ENCODE data around the gene ARF3.

The ARF3 gene

DNA sequence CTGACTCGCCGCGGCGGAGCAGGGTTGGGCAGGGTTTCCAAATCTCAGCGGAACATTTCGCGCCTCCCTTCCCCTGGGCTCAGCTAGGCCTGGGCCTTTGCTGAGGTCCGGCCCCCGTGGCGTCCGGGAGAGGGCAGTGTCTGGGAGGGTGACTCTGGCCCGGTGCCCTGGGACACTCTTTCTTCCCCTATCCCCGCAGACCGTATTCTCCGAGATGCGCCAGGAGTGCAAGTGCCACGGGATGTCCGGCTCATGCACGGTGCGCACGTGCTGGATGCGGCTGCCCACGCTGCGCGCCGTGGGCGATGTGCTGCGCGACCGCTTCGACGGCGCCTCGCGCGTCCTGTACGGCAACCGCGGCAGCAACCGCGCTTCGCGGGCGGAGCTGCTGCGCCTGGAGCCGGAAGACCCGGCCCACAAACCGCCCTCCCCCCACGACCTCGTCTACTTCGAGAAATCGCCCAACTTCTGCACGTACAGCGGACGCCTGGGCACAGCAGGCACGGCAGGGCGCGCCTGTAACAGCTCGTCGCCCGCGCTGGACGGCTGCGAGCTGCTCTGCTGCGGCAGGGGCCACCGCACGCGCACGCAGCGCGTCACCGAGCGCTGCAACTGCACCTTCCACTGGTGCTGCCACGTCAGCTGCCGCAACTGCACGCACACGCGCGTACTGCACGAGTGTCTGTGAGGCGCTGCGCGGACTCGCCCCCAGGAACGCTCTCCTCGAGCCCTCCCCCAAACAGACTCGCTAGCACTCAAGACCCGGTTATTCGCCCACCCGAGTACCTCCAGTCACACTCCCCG lies 23.9 kb upstream of the ARF3 start:
- DNase-seq = peak; percentile 30 to 49

DNA sequence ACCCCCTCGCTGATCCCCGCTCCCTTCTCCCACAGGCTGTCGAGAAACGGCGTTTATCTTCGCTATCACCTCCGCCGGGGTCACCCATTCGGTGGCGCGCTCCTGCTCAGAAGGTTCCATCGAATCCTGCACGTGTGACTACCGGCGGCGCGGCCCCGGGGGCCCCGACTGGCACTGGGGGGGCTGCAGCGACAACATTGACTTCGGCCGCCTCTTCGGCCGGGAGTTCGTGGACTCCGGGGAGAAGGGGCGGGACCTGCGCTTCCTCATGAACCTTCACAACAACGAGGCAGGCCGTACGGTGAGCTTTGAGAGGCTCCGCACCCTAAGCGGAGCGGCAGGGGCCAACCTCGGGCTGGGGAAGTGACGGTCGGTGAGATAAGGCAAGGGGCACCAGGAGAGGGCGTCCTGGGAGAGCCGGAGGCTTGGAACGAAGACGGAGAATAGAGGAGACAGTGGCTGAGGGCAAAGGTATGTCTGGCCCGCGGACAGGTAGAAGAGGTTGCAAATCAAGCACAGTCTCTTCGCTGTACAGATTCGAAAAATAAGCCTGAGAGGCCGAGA lies 23.2 kb upstream of the ARF3 start:
- DNase-seq = no peak

DNA sequence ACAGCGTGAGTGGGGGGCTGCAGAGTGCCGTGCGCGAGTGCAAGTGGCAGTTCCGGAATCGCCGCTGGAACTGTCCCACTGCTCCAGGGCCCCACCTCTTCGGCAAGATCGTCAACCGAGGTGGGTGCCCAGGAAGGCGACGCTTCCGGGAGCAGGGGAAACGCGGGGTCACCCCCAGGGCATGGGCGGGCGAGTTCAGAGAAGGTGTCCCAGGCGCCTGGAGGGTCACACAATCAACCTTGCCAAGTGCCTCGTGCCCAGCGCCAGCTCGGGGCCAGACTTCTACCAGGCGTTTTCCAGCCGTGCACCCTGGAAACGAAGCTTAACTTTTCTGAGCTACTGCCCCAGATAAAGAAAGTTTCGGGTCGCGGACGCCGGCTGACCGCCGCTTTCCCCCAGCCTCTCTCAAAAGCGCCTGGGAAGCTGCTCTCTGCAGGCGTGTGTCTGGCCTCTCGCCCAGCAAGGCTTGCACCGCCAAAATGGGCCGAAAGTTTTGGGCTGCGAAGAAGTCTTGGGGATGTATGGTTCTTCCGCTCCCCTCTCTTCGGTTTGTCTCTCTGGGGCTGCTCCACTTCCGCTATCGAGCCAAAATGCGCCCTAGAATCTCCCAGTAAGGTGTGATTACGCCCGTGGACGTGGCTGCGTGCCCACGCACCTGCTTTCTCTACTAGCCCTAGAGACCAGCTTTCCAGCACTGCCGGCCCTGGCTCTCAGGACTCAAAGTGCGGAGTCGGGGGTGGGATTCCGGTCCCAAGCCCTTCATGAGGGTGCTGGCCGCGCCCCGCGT lies 22.5 kb upstream of the ARF3 start:
- DNase-seq = no peak

DNA sequence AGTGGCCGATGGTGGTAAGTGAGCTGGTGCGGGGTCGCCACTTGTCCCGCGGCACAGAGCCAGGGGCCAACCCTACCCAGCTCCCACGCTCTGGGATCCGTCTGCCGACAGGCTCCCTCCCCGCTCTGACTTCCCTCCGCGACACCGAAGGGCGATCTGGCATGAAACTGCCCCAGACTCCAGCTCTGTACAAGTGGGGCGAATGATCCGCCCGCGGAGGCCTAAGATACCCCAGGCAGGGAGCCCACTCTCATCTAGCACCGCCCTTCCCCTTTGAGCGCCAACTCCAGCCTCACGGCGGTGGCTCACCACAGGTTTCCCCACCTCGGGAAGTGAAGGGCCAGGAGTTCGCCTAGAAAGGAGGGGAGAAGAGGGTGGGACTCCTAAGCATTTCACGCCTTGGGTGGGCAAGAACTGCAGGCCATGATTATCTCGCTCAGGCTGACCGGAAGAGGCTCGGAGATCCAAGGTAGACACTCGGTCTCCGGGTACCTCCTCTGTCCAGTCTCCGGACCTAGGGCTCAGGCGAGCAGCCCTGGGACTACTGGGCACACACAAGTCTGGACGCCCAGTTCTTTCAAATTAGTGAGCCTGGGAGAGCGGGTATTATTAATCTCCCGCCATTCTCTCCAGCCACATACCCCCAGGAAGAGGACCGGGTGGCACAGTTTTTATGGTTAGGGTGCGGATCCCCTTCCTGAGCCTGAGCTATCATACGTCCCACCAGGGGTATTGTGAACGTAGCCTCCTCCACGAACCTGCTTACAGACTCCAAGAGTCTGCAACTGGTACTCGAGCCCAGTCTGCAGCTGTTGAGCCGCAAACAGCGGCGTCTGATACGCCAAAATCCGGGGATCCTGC lies 21.7 kb upstream of the ARF3 start:
- no peak for DNase-seq

DNA sequence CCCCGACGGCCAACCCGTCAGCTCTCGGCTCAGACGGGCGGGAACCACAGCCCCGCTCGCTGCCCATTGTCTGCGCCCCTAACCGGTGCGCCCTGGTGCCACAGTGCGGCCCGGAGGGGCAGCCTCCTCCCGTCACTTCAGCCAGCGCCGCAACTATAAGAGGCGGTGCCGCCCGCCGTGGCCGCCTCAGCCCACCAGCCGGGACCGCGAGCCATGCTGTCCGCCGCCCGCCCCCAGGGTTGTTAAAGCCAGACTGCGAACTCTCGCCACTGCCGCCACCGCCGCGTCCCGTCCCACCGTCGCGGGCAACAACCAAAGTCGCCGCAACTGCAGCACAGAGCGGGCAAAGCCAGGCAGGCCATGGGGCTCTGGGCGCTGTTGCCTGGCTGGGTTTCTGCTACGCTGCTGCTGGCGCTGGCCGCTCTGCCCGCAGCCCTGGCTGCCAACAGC lies 21.0 kb upstream of the ARF3 start, which contains the start of gene WNT1:
WNT1 (plus strand) TSS at position 32 of the 450 bp plus-strand sequence; CDS start at position 361, 329 bp downstream.
- DNase-seq = no peak

DNA sequence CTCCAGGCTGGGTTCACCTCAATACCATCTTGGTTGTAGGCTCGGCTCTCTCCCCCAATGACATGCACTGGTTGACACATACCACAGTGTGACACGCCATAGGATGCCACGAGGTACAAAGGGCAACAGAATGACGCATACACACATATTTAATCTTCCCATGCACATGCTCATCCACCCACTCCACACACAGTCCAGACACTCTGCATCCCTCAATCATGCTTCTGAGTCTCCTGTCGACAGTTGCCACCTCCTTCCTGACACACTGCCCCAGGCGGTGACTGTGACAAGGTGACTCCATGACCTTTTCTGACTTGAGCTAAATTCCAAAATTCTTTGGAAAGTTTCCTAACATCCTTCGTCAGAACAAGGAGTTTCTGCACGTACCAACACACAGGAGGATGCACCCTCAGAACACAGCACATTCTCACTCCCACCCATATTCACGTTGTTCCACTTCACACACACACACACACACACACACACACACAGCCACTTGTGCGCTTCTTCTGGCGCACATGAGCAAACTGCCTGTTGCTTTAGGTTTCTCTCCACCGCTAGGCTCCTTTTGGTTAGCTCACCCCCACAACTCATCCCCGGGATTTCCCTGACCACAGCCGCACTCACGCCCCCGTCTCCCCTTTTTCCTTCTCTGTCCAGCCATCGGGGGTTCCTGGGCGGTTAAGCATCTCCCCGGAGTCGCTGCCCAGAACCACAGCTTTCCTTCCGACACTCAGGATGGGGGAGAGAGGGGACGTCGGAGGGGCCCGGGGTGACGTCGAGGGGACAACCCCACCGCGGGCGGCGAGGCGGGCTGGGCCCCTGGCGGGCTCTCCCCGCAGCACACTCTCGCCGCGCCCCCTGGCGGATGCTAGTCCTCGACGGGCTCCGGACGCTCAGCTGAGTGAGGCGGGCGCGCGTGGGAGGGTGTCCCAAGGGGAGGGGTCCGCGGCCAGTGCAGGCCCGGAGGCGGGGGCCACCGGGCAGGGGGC lies 20.3 kb upstream of the ARF3 start:
- peak; percentile 71 to 83 for DNase-seq

DNA sequence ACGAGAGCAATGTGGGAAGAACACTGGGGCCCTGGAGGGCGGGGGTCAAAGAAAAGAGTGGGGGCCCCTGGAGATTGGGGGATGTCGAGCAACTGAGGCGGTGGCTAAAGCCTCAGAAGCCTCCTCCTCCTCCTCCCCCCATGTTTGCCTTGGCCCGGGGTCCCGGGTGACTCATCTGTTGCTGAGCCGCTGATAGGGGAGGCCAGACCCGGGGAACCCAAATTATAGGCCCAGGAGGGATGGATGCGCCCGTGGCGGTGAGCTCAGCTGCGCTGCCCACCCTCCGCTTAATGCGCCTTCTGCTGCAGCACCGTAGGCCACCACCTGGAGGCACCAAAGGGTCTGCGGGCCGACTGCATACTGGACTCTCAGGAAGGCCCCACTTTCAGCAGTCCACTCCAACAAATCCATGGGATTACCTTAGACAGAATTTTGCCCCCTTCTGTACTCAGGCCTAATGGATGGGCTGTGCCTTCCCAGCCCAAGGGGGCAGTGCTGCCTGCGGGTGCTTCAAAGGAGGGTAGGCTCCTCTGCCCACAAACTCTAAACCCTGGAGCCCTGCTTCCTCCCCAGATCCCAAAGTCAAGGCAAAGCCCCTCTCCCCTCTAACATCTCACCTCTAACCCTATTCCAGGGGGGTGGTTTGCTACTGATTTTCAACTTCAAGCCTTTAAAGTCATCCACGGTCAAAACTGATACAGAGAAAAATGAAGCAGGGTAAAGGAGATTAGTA lies 16.8 kb upstream of the ARF3 start:
- peak in 1 of 2 experiments; percentile 34 for DNase-seq

DNA sequence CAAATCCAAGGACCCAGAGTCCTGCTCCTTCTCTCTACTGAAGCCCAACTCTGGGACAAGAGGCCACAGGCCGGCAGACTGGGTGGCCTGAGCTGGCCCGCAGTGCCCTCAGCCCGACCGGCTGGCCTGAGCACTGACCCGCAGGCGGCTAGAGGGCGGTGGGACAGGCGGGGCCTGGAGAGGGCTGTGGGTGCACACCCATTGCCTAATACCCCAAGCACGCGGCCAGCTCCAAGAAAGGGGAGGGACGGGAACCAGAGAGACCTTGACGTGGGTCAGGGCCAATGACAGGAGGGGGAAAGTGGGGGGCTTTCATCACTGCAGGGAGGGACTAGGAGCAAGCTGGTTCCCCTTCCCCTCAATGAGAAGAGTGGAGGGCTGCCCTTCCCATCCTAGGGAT lies 16.2 kb upstream of the ARF3 start:
- no peak for DNase-seq

DNA sequence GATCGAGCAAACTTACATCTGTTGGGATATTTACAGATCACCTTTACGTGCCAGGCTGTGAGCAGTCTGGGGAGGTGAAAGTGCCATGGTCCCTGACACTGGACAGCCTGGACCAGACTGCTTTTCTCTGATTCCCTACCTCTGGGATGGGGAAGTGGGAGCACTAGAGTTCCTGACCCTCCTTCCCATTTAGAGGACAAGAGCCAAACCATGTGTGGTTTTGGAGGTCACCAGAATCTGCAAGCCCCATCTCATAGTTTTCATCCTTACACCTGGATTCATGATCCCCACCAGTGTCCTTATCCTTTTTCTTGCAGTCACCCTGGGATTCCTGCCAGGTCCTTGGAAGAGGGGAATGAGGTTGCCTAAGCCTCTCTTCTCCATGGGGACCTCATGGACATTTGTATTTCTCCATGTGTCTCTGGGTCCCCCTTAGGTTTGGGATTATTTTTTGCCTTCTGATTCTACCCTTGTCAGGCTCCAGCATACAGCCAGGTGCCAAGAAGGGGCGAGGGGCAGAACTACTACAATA lies 15.7 kb upstream of the ARF3 start:
- no peak for DNase-seq

DNA sequence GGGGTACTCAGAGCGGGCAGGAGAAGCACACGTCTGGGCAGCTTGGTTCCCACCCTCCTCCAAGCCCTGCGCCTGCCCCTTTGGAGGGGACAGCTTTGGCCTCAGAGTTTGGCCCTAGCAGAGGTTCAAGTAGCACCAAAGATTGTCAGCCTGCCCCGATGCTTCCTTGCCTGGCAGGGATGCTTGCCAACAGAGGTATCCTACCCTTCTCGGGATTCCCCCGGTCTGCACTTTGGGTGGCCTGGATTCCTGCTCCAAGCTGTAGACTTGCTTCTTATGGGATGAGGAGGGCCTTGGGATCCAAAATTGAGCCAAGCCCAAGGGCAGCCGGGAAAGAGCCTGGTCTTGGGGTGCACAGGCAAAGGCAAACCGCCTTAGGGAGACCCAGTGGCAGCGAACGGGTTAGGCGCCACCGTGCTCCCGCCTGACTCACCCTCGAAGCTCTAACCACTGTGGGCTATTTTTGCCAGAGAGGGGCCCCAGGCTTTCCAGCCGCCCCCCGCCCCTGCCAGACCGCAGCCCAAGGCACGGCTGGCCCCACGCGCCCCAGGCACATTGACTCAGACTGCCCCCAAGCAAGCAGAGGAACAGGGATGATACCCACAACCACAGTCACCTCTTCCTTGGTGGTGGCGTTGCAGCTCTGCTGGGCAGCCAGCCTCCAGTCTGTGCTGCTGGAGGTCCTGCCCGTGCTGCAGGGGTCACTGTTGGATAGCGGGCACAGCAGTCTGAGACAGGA lies 15.1 kb upstream of the ARF3 start:
- DNase-seq = no peak

DNA sequence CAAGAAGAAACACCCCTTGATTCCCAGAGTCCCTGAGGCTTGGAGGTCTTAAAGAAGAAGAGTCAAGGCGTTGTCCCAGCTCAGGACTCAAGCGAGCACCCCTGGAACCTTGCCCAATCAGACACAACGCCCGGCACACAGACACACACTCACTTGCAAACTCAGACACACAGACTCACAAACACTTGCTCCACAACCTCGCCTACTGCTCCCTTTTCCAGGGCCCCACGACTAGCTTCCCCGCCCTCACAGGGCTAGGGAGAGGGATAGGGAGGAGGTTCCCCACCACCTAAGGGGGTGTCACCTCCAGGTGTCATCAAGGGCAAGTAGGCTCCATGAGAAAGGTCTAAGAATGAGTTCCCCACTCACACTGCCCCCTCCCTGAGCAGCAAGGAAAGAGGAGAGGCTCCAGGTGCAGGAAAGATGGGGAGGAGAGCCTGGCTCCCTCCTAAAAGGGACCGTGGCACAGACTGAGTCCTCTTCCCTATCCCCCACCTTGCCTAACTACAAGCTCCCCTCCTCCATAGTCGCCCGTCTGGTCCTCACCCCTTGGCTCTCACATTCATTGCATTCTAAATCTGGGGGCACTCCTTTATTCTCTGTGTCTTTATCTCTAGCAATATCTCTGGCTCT lies 13.5 kb upstream of the ARF3 start:
- DNase-seq = no peak

DNA sequence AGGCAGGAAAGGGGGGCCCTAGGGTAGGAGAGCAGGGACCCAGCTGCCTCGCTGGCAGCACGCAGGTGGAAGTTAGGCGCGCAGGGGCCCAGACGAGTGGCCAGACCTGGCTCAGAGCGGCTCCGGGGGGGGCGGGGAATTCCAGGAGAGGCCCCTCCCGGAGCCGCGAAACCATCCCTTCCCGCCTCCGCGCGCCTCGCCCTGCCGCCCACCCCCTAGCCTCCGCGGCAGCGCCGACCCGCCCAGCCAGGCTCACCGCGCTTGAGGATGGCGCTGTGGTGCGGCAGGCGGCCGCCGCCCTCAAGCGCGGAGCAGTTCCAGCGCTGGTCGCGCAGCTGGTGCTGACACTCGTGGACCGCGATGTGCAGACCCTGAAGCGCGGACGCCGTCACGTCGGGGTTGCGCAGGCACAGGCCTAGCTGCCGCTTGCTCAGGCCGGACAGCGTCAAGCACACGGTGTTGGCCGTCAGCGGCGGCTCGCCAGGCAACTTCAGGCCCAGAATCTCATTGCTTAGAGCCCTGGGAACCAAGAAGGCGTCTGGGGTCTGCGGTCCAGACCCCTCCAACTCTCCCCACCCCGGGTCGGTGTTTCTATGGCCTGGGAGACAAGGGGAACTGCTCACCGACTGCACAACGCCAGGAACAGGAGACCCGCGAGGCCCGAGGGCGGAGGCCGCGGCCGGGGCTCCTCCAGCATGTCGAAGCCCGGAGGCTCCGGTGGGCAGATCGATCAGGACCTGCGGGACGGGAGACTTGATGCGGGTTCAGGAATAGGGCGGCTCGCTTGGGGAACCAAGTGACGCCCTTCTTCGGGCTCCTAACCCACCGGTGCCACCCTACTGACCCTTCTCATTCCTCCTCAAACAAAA lies 12.8 kb upstream of the ARF3 start:
- peak; percentile 58 to 66 for DNase-seq

DNA sequence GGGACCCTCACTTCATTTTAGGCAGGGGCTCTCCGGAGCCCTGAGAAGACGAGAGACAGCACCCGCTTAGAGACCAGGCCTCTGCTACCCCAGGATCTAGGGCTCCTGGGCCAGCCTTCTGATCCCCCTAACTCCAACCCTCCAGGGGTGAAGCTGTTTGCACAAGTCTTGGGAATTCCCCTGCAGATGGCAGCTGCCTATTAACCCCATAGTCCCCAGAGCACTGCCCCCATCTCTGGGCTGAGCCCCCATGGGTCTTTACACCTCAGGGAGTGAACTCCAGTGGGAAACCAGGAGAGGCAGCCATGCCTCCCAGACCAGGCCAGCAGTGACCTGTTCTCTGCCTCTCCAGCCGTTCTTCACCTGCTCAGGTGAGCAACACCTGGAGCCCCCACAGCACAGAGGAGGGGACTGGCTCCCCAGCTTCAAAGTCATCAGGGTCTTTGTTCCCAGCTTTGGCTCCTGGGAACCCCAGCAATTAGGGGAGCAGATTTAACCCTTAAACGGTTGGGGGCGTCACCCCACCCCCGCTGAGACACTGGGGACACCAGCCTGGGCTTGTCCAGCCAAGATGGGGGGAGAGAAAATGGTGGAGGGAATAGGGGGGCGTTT lies 12.0 kb upstream of the ARF3 start:
- DNase-seq = no peak

DNA sequence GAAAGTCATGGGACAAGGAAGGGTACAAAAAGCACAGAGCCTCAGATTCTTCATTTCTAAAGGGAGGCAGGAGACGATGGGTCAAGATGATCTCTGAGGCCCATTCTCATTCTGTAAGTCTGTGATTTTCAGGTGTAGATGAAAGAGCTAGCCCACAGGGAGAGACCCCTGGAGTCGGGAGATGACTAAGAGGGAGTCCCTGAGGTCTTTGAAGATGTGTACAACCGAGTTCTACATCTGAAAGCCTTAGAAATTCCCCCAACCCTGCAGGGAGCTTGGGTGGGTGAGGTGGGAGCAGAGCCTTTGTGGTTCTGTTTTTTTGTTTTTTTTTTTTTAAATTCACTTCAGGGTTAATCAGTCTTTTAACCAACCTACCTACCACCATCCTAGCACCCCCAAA lies 11.2 kb upstream of the ARF3 start:
- DNase-seq = no peak

DNA sequence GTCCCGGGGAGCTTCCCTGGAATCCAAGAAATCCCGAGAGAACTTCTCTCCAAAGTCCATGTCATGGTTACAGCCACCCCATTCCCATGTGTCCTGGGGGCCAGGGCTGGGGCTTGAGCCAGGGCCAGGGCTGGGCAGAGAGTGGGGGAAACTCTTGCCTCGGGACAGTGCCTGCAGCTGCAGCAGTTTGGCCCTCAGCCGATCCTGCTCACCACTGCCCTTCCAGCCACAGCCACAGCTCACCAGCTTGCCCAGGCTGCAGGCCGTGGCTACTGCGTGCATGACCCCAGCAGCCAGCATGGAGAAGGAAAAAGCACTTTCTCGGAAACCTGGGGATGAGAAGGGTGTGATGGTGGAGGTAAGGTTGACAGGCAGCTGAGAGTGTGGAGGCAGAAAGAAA lies 10.7 kb upstream of the ARF3 start:
- no peak for DNase-seq

DNA sequence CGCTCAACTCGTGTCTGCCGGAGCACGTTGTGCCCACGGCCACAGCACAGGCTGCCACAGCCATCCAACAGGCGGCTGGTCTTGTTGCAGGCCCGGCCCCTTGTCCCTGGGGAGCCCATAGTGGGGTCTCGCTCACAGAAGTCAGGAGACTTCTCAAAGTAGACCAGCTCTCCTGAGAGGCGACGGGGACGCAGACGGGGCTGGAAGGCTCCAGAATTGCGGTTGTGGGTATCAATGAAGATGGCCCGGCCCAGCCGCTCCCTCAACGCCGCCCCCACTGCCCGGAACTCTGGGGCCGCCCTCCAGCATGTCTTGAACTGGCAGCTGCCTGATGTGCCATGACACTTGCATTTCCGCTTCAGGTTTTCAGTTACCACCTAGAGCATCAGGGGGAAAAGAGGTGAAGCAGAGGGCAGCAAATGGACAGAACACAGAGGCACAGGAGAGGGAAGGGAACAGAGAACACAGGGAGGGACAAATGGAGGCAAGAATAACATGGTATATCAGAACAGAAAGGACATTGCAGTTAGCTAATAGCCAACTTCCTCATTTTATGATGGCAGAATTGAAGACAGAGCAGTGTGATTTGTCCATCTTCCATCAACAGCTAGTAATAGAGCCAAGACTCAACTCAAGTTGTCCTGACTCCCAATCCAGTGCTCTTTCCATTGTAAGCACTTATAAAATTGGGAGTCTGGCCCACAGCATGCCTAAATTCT lies 9.0 kb upstream of the ARF3 start:
- DNase-seq = no peak

DNA sequence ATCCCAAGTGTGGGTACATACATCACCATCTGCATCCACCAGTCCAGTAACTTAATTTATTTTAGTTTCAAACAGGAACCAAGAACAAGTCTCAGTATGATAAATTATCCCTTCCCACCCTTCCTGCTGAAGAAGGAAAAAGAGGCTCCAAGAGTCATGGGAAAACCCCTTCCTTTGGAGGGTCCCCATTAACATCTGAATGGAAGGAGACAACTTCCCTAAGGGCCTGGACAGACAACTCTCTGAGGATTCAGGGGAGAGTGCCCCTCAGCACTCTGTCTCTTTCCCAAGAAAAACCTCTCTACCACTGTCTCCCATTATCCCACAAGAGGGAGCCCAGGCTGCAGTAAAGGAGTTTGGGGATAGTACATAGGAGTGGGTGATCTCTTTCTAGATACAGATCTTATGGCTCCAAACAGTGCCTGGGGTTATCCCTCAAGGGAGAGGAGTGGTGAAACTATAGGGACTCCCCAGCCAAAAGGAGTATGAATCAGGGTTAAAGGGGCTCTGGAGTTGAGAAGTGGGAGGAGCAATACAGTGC lies 8.1 kb upstream of the ARF3 start:
- DNase-seq = no peak

Measured in stimulated activated CD4-positive, alpha-beta T cell treated with anti-CD3 and anti-CD28 coated beads, Interleukin-4, amount 100 ng/mL, for 4 hours (primary cell).